GM12878 (cell line): ENCODE data around the gene TSHB. TPM values are rescaled to one million over a fixed set of nuclear protein-coding genes. Genes with fewer than 3 reads are reported as not detected.

ENCODE experiments used
- ATAC-seq: fragments of 200-7000 bp; cut with Tn5 transposase; 3 replicates; pipeline ENCODE4 v1.9.1; 2020; ENCODE audit warnings: mild to moderate bottlenecking, moderate library complexity
- Bru-seq: library from RNA; stranded (reverse); fragments of 400-500 nt; gene quantifications from one replicate; lab custom pipeline; 2021; lab: Mats Ljungman, UMichigan
- BruChase-seq, 2 experiments: library from RNA; stranded (reverse); fragments of 400-500 nt; gene quantifications; one replicate each; lab custom pipeline; 2021; lab: Mats Ljungman, UMichigan
- BruUV-seq: library from RNA; stranded (reverse); fragments of 400-500 nt; replicated peaks from 2 replicates; lab custom pipeline; 2021; lab: Mats Ljungman, UMichigan
- CTCF ChIA-PET: fragments of 300-600 bp; sonication (Branson Sonifier 250); formaldehyde crosslinking; extraction: SDS; loops from one replicate; lab custom pipeline; 2021; ENCODE audit warnings: inconsistent platforms; lab: Yijun Ruan, JAX
- POLR2A ChIA-PET: fragments of 350-600 bp; formaldehyde crosslinking; extraction: SDS; loops from one replicate; lab custom pipeline; 2021; ENCODE audit warnings: inconsistent platforms; lab: Charles Lee
- RAD21 ChIA-PET: fragments of 300-600 bp; sonication (Branson Sonifier 250); formaldehyde crosslinking; loops from one replicate; lab custom pipeline; 2023; ENCODE audit warnings: antibody characterized with exemption; ENCODE audit not compliant: unreplicated experiment; lab: Charles Lee
- SMC1A ChIA-PET: fragments of 300-600 bp; sonication (Branson Sonifier 250); formaldehyde crosslinking; loops from one replicate; lab custom pipeline; 2023; ENCODE audit not compliant: unreplicated experiment, uncharacterized antibody; lab: Charles Lee
- DNase-seq: peaks from one replicate; pipeline ENCODE4 v3.0.0-alpha.2; 2011; ENCODE audit warnings: low read depth, low spot score
- FAIRE-seq: peaks from 3 replicates; lab custom pipeline; 2011; peaks lifted over from hg19 to GRCh38; lab: Jason Lieb, UNC
- H2AFZ ChIP-seq: 2 replicates; pipeline ENCODE4 v1.6.0; 2011; ENCODE audit warnings: low read depth, low read length, control low read depth; ENCODE audit not compliant: control insufficient read depth
- H3K27ac ChIP-seq: 2 replicates; pipeline ENCODE4 v1.5.1; 2011; ENCODE audit warnings: control low read depth; ENCODE audit not compliant: control insufficient read depth, insufficient read depth
- H3K27me3 ChIP-seq, 2 experiments: replicated peaks in 1 of 2; 2 replicates each; pipeline versions ENCODE4 v1.6.0 to v1.6.1; 2011; ENCODE audit warnings: low read length in 1 of 2; ENCODE audit not compliant: control insufficient read depth in 2 of 2, insufficient read depth in 2 of 2
- H3K36me3 ChIP-seq, 2 experiments: 2 replicates each; pipeline ENCODE4 v1.5.1; 2011; ENCODE audit warnings: low read length in 1 of 2; ENCODE audit not compliant: control insufficient read depth in 2 of 2, insufficient read depth in 2 of 2
- H3K4me1 ChIP-seq: 2 replicates; pipeline ENCODE4 v1.6.1; 2011; ENCODE audit warnings: mild to moderate bottlenecking, low read length, moderate library complexity, mixed read lengths; ENCODE audit not compliant: control insufficient read depth, insufficient read depth
- H3K4me2 ChIP-seq: 2 replicates; pipeline ENCODE4 v1.6.0; 2011; ENCODE audit warnings: control low read depth; ENCODE audit not compliant: control insufficient read depth, insufficient read depth
- H3K4me3 ChIP-seq: fragments of 200-600 bp; sonication (generic); 2 replicates; pipeline ENCODE4 v1.5.1; 2016
- H3K79me2 ChIP-seq: 2 replicates; pipeline ENCODE4 v1.6.0; 2011; ENCODE audit warnings: low read length; ENCODE audit not compliant: control insufficient read depth, insufficient read depth
- H3K9ac ChIP-seq: 2 replicates; pipeline ENCODE4 v1.8.0; 2011; ENCODE audit warnings: low read length, control low read depth, mixed read lengths; ENCODE audit not compliant: control insufficient read depth, insufficient read depth
- H3K9me3 ChIP-seq: replicated peaks from 3 replicates; pipeline ENCODE4 v1.5.1; 2011; ENCODE audit warnings: mild to moderate bottlenecking, low read length; ENCODE audit not compliant: control insufficient read depth, insufficient read depth
- H4K20me1 ChIP-seq: 2 replicates; pipeline ENCODE4 v1.6.0; 2011; ENCODE audit not compliant: control insufficient read depth, insufficient read depth
- IRF4 ChIP-seq: IDR thresholded peaks from 2 replicates; pipeline ENCODE4 v1.6.1; 2011; ENCODE audit warnings: low read depth, low read length
- LARP7 ChIP-seq: fragments of 450-650 bp; IDR thresholded peaks from 2 replicates; pipeline ENCODE4 v1.6.1; 2017; ENCODE audit warnings: mild to moderate bottlenecking
- PAX8 ChIP-seq: fragments of 450-650 bp; IDR thresholded peaks from 2 replicates; pipeline ENCODE4 v1.6.1; 2017; ENCODE audit warnings: mild to moderate bottlenecking, moderate library complexity
- PRDM15 ChIP-seq: fragments of 450-650 bp; formaldehyde crosslinking; IDR thresholded peaks from 2 replicates; pipeline ENCODE4 v1.4.0; 2020; ENCODE audit warnings: mild to moderate bottlenecking, moderate library complexity
- RAD21 ChIP-seq: IDR thresholded peaks from 2 replicates; pipeline ENCODE4 v1.6.1; 2011; ENCODE audit warnings: mild to moderate bottlenecking, low read depth, low read length, moderate library complexity; ENCODE audit not compliant: insufficient read depth
- ZNF687 ChIP-seq: fragments of 450-650 bp; IDR thresholded peaks from 2 replicates; pipeline ENCODE4 v1.6.1; 2017; ENCODE audit warnings: mild to moderate bottlenecking, moderate library complexity
- in situ Hi-C: fragments of 300-500 bp; cut with MboI; formaldehyde crosslinking; loops from 9 replicates; pipeline ENCODE4 v1.14.3; 2018; ENCODE audit warnings: mixed read lengths
- intact Hi-C: fragments of 100-400 bp; cut with micrococcal nuclease; formaldehyde crosslinking; loops from one replicate; pipeline ENCODE4 v1.14.2; 2022; ENCODE audit not compliant: unreplicated experiment
- long read RNA-seq, 2 experiments: library from polyadenylated mRNA; unstranded; transcript quantifications; one replicate each; pipeline ENCODE4 v2.0.0, GENCODE V29; 2019 to 2020
- polyA minus RNA-seq, 3 experiments: library from RNA; depleted of rRNA, polyadenylated mRNA; stranded (reverse); fragments of >200 nt; gene quantifications; 2 replicates each; pipeline ENCODE4 v1.2.3, GENCODE V29; 2011
- polyA plus RNA-seq, 11 experiments: library from polyadenylated mRNA; depleted of rRNA in 4 of 11; unstranded in 6 of 11; stranded (reverse) in 5 of 11; fragments of >200 nt; fragmentation: Nextera tagmentation in 4 of 11; fragmentation: Illumina TruSeq in 1 of 11; extraction: Ambion mirVana in 4 of 11; extraction: Trizol in 1 of 11; gene quantifications; 1 replicate in 1 of 11; 2 replicates in 10 of 11; pipeline versions ENCODE4 v1.2.1 to v1.2.3, GENCODE V29; 2011 to 2016; ENCODE audit warnings: inconsistent platforms in 2 of 11, missing spikeins in 2 of 11, low read depth in 1 of 11
- total RNA-seq, 4 experiments: library from RNA; depleted of rRNA in 3 of 4; stranded (reverse); fragments of >200 nt in 3 of 4; fragmentation: Illumina TruSeq in 1 of 4; extraction: Trizol in 1 of 4; gene quantifications; 2 replicates each; pipeline versions ENCODE4 v1.2.1 to v1.2.3, GENCODE V29; 2013 to 2021

The TSHB gene
- total RNA-seq (2013; cell fraction: nucleolus; rRNA removed): not detected in 2 replicates
- not detected in 2 replicates for total RNA-seq (2014; rRNA removed)
- total RNA-seq (2014; rRNA removed; fragmentation: Illumina TruSeq; extraction: Trizol): not detected in 2 replicates
- total RNA-seq (2021): not detected in 2 replicates
- not detected for polyA plus RNA-seq (2011; ENCODE audit: low read depth)
- polyA plus RNA-seq (2011; rRNA removed): not detected in 2 replicates
- polyA plus RNA-seq (2011; cell fraction: cytosol; rRNA removed): not detected in 2 replicates
- not detected in 2 replicates for polyA plus RNA-seq (2011; cell fraction: nucleus; rRNA removed)
- polyA plus RNA-seq (2012): not detected in 2 replicates
- not detected in 2 replicates for polyA plus RNA-seq (2014; fragmentation: Illumina TruSeq; extraction: Trizol)
- not detected for polyA plus RNA-seq (2014; fragmentation: Nextera tagmentation; extraction: Ambion mirVana)
- polyA plus RNA-seq (2014; rRNA removed): not detected in 2 replicates
- polyA plus RNA-seq (2016; fragmentation: Nextera tagmentation; extraction: Ambion mirVana): not detected
- polyA minus RNA-seq (2011; rRNA and poly(A)+ RNA removed): not detected in 2 replicates
- not detected in 2 replicates for polyA minus RNA-seq (2011; cell fraction: cytosol; rRNA and poly(A)+ RNA removed)
- polyA minus RNA-seq (2011; cell fraction: nucleus; rRNA and poly(A)+ RNA removed): not detected in 2 replicates
- not detected for Bru-seq, nascent RNA
- BruChase-seq, experiment 1, labeled RNA remaining after a 6-hour chase: not detected
- BruChase-seq, experiment 2, labeled RNA remaining after a 2-hour chase: not detected
- long read RNA-seq, experiment 1: 0 reads
- long read RNA-seq, experiment 2: 0 reads

- Histone ChIP-seq H3K9ac (no peak within 1 kb of the TSS), H4K20me1 (no peaks in the 10 kb centered on the region), H3K4me2 (no peak within 1 kb of the TSS), H2AFZ (no peak within 1 kb of the TSS), H3K36me3 (no peaks in the 10 kb centered on the region), H3K9me3 (no peaks in the 10 kb centered on the region), H3K79me2 (no peaks in the 10 kb centered on the region), H3K27ac (no peak within 1 kb of the TSS), H3K4me1 (no peaks in the 10 kb centered on the region), H3K27me3 (no peaks in the 10 kb centered on the region), H3K4me3 (no peak within 1 kb of the TSS)
- no peak for ATAC-seq
- no peak for FAIRE-seq
- ChIA-PET RAD21 (no interaction called here), POLR2A (no interaction called here), CTCF (interaction anchor here (0.9 to 1.5 kb wide), 2 partner anchors 8 to 109 kb away, joined by 3 read pairs; no protein-coding TSS in a partner anchor), SMC1A (interaction anchor here (1.2 to 1.9 kb wide), 3 partner anchors 9 to 702 kb away, joined by 3 to 6 read pairs (median 3); no protein-coding TSS in a partner anchor)
- intact Hi-C loops: no loop called here
- in situ Hi-C loops: no loop called here
- no peak for TF ChIP-seq IRF4
- TF ChIP-seq ZNF687: no peak
- TF ChIP-seq PRDM15 (CRISPR knock-in tag): no peak
- TF ChIP-seq LARP7: no peak
- TF ChIP-seq RAD21: no peak
- TF ChIP-seq PAX8: no peak
- no peak for DNase-seq
- BruUV-seq: no TSS peak
Measured at GRCh38 chr1:115029526-115029925, at the start of gene TSHB. TSS of gene TSHB (plus strand) at chr1:115029826. CDS start at chr1:115033363, 3,537 bp downstream.
